ENCODE measurements around the gene OR52K1.

Gene OR52K1

GRCh38 chr11:4465407-4465806 lies 17.0 kb upstream of the OR52K1 start:
- H3K27me3 ChIP-seq (ENCODE audit: control insufficient read depth in 3 of 3, insufficient read depth in 3 of 3, low read depth in 1 of 3, low read length in 3 of 3), result peaks cover 0 to under 1% (median 0%) of the 10 kb centered on the region in 3 experiments
- H3K27ac ChIP-seq (replicated peaks; ENCODE audit: low read length), result no peak overlapping the region

GRCh38 chr11:4466131-4466870 lies 16.1 kb upstream of the OR52K1 start:
- H2BK120ac ChIP-seq (ENCODE audit: low read depth, low read length), result no peak overlapping the region

More at GRCh38 chr11:4465407-4465806, 17.0 kb upstream of the OR52K1 start:
- no peak overlapping the region for H2BK120ac ChIP-seq (ENCODE audit: low read depth, low read length)
- no peak overlapping the region for H4K8ac ChIP-seq (ENCODE audit: low read depth, low read length)
- WGBS, 2 donors (ENCODE audit: extremely low coverage in 2 of 2, insufficient read length in 2 of 2, insufficient replicate concordance in 1 of 2), result no CpG with 5 or more reads among the region's 1 CpG
- H3K18ac ChIP-seq (ENCODE audit: low read length), result no peak overlapping the region
- DNase-seq (ENCODE audit: low spot score), result no peak
- no peaks in the 10 kb centered on the region for H3K4me1 ChIP-seq (ENCODE audit: control insufficient read depth in 2 of 2, insufficient read depth in 1 of 2, low read depth in 1 of 2, low read length in 2 of 2)
- H2BK5ac ChIP-seq (ENCODE audit: low read length), result no peak overlapping the region
- no peak overlapping the region for H4K91ac ChIP-seq (ENCODE audit: low read depth, low read length, poor library complexity)
- H3K4me3 ChIP-seq (ENCODE audit: low read length in 2 of 2), result no peak overlapping the region
- H3K79me1 ChIP-seq (ENCODE audit: low read depth, low read length), result no peaks in the 10 kb centered on the region
- H2AFZ ChIP-seq (ENCODE audit: low read length), result no peak overlapping the region
- H3K23ac ChIP-seq (ENCODE audit: low read depth, low read length, poor library complexity), result no peak overlapping the region
- H3K9me3 ChIP-seq (replicated peaks in 1 of 2; ENCODE audit: control insufficient read depth in 2 of 2, insufficient read depth in 1 of 2, low read depth in 1 of 2, low read length in 2 of 2), result peaks cover 5% of the 10 kb centered on the region in 2 donors
- H2BK15ac ChIP-seq (ENCODE audit: low read length), result no peak overlapping the region
- H2AK5ac ChIP-seq (ENCODE audit: low read depth, low read length), result no peak overlapping the region
- H3K9ac ChIP-seq (ENCODE audit: low read depth, low read length, poor library complexity), result no peak overlapping the region
- no peak overlapping the region for H2BK12ac ChIP-seq (ENCODE audit: low read length)
- no peak overlapping the region for H3K14ac ChIP-seq (ENCODE audit: low read length)
- no peak overlapping the region for H3K4ac ChIP-seq (ENCODE audit: low read length)
- no peaks in the 10 kb centered on the region for H3K36me3 ChIP-seq (replicated peaks in 1 of 2; ENCODE audit: control insufficient read depth in 2 of 2, insufficient read depth in 2 of 2, low read length in 2 of 2)
- no peak overlapping the region for H3K4me2 ChIP-seq (ENCODE audit: insufficient read depth, low read length, poor library complexity, severe bottlenecking)

GRCh38 chr11:4466871-4467442 lies 15.5 kb upstream of the OR52K1 start:
- Histone ChIP-seq H2BK15ac (ENCODE audit: low read length) (no peak overlapping the region), H2BK12ac (ENCODE audit: low read length) (no peak overlapping the region), H4K91ac (ENCODE audit: low read depth, low read length, poor library complexity) (no peak overlapping the region), H3K4me2 (ENCODE audit: insufficient read depth, low read length, poor library complexity, severe bottlenecking) (no peak overlapping the region), H3K4me3 (ENCODE audit: low read length in 2 of 2) (no peak overlapping the region), H2BK5ac (ENCODE audit: low read length) (no peak overlapping the region), H3K79me1 (ENCODE audit: low read depth, low read length) (no peaks in the 10 kb centered on the region), H3K9me3 (replicated peaks in 1 of 2; ENCODE audit: control insufficient read depth in 2 of 2, insufficient read depth in 1 of 2, low read depth in 1 of 2, low read length in 2 of 2) (peaks cover 5% of the 10 kb centered on the region in 2 donors), H2AFZ (ENCODE audit: low read length) (no peak overlapping the region), H3K23ac (ENCODE audit: low read depth, low read length, poor library complexity) (no peak overlapping the region), H3K27me3 (ENCODE audit: control insufficient read depth in 3 of 3, insufficient read depth in 3 of 3, low read depth in 1 of 3, low read length in 3 of 3) (no peaks in the 10 kb centered on the region), H3K4ac (ENCODE audit: low read length) (no peak overlapping the region), H3K36me3 (replicated peaks in 1 of 2; ENCODE audit: control insufficient read depth in 2 of 2, insufficient read depth in 2 of 2, low read length in 2 of 2) (no peaks in the 10 kb centered on the region), H4K8ac (ENCODE audit: low read depth, low read length) (no peak overlapping the region), H2AK5ac (ENCODE audit: low read depth, low read length) (no peak overlapping the region), H3K4me1 (ENCODE audit: control insufficient read depth in 2 of 2, insufficient read depth in 1 of 2, low read depth in 1 of 2, low read length in 2 of 2) (no peaks in the 10 kb centered on the region), H2BK120ac (ENCODE audit: low read depth, low read length) (no peak overlapping the region), H3K18ac (ENCODE audit: low read length) (no peak overlapping the region), H3K27ac (replicated peaks; ENCODE audit: low read length) (no peak overlapping the region), H3K14ac (ENCODE audit: low read length) (no peak overlapping the region), H3K9ac (ENCODE audit: low read depth, low read length, poor library complexity) (no peak overlapping the region)
- DNase-seq (ENCODE audit: low spot score), result no peak

More at GRCh38 chr11:4466131-4466870, 16.1 kb upstream of the OR52K1 start:
- Histone ChIP-seq H2BK12ac (ENCODE audit: low read length) (no peak overlapping the region), H3K27ac (replicated peaks; ENCODE audit: low read length) (no peak overlapping the region), H2BK15ac (ENCODE audit: low read length) (no peak overlapping the region), H4K91ac (ENCODE audit: low read depth, low read length, poor library complexity) (no peak overlapping the region), H3K4me1 (ENCODE audit: control insufficient read depth in 2 of 2, insufficient read depth in 1 of 2, low read depth in 1 of 2, low read length in 2 of 2) (no peaks in the 10 kb centered on the region), H3K4me3 (ENCODE audit: low read length in 2 of 2) (no peak overlapping the region), H3K9ac (ENCODE audit: low read depth, low read length, poor library complexity) (no peak overlapping the region), H3K79me1 (ENCODE audit: low read depth, low read length) (no peaks in the 10 kb centered on the region), H3K4ac (ENCODE audit: low read length) (no peak overlapping the region), H3K27me3 (ENCODE audit: control insufficient read depth in 3 of 3, insufficient read depth in 3 of 3, low read depth in 1 of 3, low read length in 3 of 3) (no peaks in the 10 kb centered on the region), H2AFZ (ENCODE audit: low read length) (no peak overlapping the region), H3K23ac (ENCODE audit: low read depth, low read length, poor library complexity) (no peak overlapping the region), H2AK5ac (ENCODE audit: low read depth, low read length) (no peak overlapping the region), H3K36me3 (replicated peaks in 1 of 2; ENCODE audit: control insufficient read depth in 2 of 2, insufficient read depth in 2 of 2, low read length in 2 of 2) (no peaks in the 10 kb centered on the region), H2BK5ac (ENCODE audit: low read length) (no peak overlapping the region), H3K14ac (ENCODE audit: low read length) (no peak overlapping the region), H3K4me2 (ENCODE audit: insufficient read depth, low read length, poor library complexity, severe bottlenecking) (no peak overlapping the region), H4K8ac (ENCODE audit: low read depth, low read length) (no peak overlapping the region), H3K18ac (ENCODE audit: low read length) (no peak overlapping the region), H3K9me3 (replicated peaks in 1 of 2; ENCODE audit: control insufficient read depth in 2 of 2, insufficient read depth in 1 of 2, low read depth in 1 of 2, low read length in 2 of 2) (peaks cover 5% of the 10 kb centered on the region in 2 donors)
- no peak for DNase-seq (ENCODE audit: low spot score)
- no CpG with 5 or more reads among the region's 5 CpGs for WGBS, 2 donors (ENCODE audit: extremely low coverage in 2 of 2, insufficient read length in 2 of 2, insufficient replicate concordance in 1 of 2)

- no peak overlapping the region for H2BK12ac ChIP-seq (ENCODE audit: low read length)
- no CpG with 5 or more reads among the region's 3 CpGs for WGBS, 2 donors (ENCODE audit: extremely low coverage in 2 of 2, insufficient read length in 2 of 2, insufficient replicate concordance in 1 of 2)
- H2AK5ac ChIP-seq (ENCODE audit: low read depth, low read length), result no peak overlapping the region
- H3K27me3 ChIP-seq (ENCODE audit: control insufficient read depth in 3 of 3, insufficient read depth in 3 of 3, low read depth in 1 of 3, low read length in 3 of 3), result no peaks in the 10 kb centered on the region
- H3K4me2 ChIP-seq (ENCODE audit: insufficient read depth, low read length, poor library complexity, severe bottlenecking), result no peak overlapping the region
- no peak overlapping the region for H3K18ac ChIP-seq (ENCODE audit: low read length)
- no peak overlapping the region for H3K23ac ChIP-seq (ENCODE audit: low read depth, low read length, poor library complexity)
- H2AFZ ChIP-seq (ENCODE audit: low read length), result no peak overlapping the region
- H3K79me1 ChIP-seq (ENCODE audit: low read depth, low read length), result no peaks in the 10 kb centered on the region
- H3K14ac ChIP-seq (ENCODE audit: low read length), result no peak overlapping the region
- no peak overlapping the region for H2BK15ac ChIP-seq (ENCODE audit: low read length)
- no peak overlapping the region for H2BK5ac ChIP-seq (ENCODE audit: low read length)
- H3K4me1 ChIP-seq (ENCODE audit: control insufficient read depth in 2 of 2, insufficient read depth in 1 of 2, low read depth in 1 of 2, low read length in 2 of 2), result no peaks in the 10 kb centered on the region
- H3K9ac ChIP-seq (ENCODE audit: low read depth, low read length, poor library complexity), result no peak overlapping the region
- H3K4me3 ChIP-seq (ENCODE audit: low read length in 2 of 2), result no peak overlapping the region
- no peak overlapping the region for H3K27ac ChIP-seq (replicated peaks; ENCODE audit: low read length)
- peaks cover 5% of the 10 kb centered on the region in 2 donors for H3K9me3 ChIP-seq (replicated peaks in 1 of 2; ENCODE audit: control insufficient read depth in 2 of 2, insufficient read depth in 1 of 2, low read depth in 1 of 2, low read length in 2 of 2)
- H3K36me3 ChIP-seq (replicated peaks in 1 of 2; ENCODE audit: control insufficient read depth in 2 of 2, insufficient read depth in 2 of 2, low read length in 2 of 2), result no peaks in the 10 kb centered on the region
- H4K91ac ChIP-seq (ENCODE audit: low read depth, low read length, poor library complexity), result peak overlapping the region; percentile 8
- H3K4ac ChIP-seq (ENCODE audit: low read length), result no peak overlapping the region
- no peak for DNase-seq (ENCODE audit: low spot score)
- H2BK120ac ChIP-seq (ENCODE audit: low read depth, low read length), result no peak overlapping the region
- H4K8ac ChIP-seq (ENCODE audit: low read depth, low read length), result no peak overlapping the region
These were observed 14.4 kb upstream of the OR52K1 start for GRCh38 chr11:4467811-4468606.

Measured in neuronal stem cell (in vitro differentiated cells).